NCI-H2081 treated with DMSO at 0.1 percent for 48 hours (cell line): ENCODE data around the gene RNU6-9.
A peak's percentile ranks its signal among the peaks of the same experiment; 100 is the strongest.
"Not testable (repeated sequence)": the region's sequence is repeated elsewhere in the genome, so short reads cannot be mapped to it uniquely, and the experiment has no call there.

Source experiments
- DNase-seq: peaks from one replicate; lab custom pipeline; 2025; lab: John Stamatoyannopoulos, UW

The RNU6-9 gene

GRCh38 chr19:892894-893689 is at the start of gene RNU6-9, which contains the start of gene MED16:
TSS of gene RNU6-9 (plus strand) at chr19:893484.
TSS of gene MED16 (minus strand) at chr19:893187. CDS start at chr19:891131, 2,056 bp downstream.
- DNase-seq: peak; percentile 72

GRCh38 chr19:843836-844545 is 49.3 kb upstream of the RNU6-9 start:
- no peak for DNase-seq

- no peak for DNase-seq
These were observed 48.7 kb upstream of the RNU6-9 start for GRCh38 chr19:844546-844971.

- DNase-seq: no peak
These were observed 47.4 kb upstream of the RNU6-9 start for GRCh38 chr19:845707-846521.

- no peak for DNase-seq
These were observed 44.8 kb upstream of the RNU6-9 start for GRCh38 chr19:848386-848921.

- not testable (repeated sequence) for DNase-seq
These were observed 44.1 kb upstream of the RNU6-9 start for GRCh38 chr19:849195-849594.

- no peak for DNase-seq
These were observed 42.9 kb upstream of the RNU6-9 start for GRCh38 chr19:850221-850978.

GRCh38 chr19:850979-851335 is 42.3 kb upstream of the RNU6-9 start:
- no peak for DNase-seq

GRCh38 chr19:852136-853013 is 40.9 kb upstream of the RNU6-9 start, which contains the start of gene ELANE:
TSS of gene ELANE (plus strand) at chr19:852303. CDS start at chr19:852329, 26 bp downstream.
- no peak for DNase-seq

- DNase-seq: no peak
These were observed 40.2 kb upstream of the RNU6-9 start for GRCh38 chr19:853014-853585.

GRCh38 chr19:853614-854220 is 39.6 kb upstream of the RNU6-9 start:
- DNase-seq: not testable (repeated sequence)

- no peak for DNase-seq
These were observed 38.7 kb upstream of the RNU6-9 start for GRCh38 chr19:854549-854948.

- DNase-seq: no peak
These were observed 38.1 kb upstream of the RNU6-9 start for GRCh38 chr19:855142-855541.

- no peak for DNase-seq
These were observed 37.6 kb upstream of the RNU6-9 start for GRCh38 chr19:855566-856120.

- no peak for DNase-seq
These were observed 35.0 kb upstream of the RNU6-9 start for GRCh38 chr19:858284-858683.

GRCh38 chr19:858868-859843 is 34.1 kb upstream of the RNU6-9 start, which contains the start of gene CFD:
TSS of gene CFD (plus strand) at chr19:859664. CDS start at chr19:859690, 26 bp downstream.
- DNase-seq: no peak

GRCh38 chr19:861141-861755 is 32.0 kb upstream of the RNU6-9 start:
- no peak for DNase-seq
